ENCODE data around the gene ATP13A2. TPM values are rescaled to one million over a fixed set of nuclear protein-coding genes. Genes with fewer than 3 reads are reported as not detected.

The ATP13A2 gene
- polyA plus RNA-seq, 1 of the 3 experiments (the other 2 are of a cell fraction): 29.3 TPM

DNA sequence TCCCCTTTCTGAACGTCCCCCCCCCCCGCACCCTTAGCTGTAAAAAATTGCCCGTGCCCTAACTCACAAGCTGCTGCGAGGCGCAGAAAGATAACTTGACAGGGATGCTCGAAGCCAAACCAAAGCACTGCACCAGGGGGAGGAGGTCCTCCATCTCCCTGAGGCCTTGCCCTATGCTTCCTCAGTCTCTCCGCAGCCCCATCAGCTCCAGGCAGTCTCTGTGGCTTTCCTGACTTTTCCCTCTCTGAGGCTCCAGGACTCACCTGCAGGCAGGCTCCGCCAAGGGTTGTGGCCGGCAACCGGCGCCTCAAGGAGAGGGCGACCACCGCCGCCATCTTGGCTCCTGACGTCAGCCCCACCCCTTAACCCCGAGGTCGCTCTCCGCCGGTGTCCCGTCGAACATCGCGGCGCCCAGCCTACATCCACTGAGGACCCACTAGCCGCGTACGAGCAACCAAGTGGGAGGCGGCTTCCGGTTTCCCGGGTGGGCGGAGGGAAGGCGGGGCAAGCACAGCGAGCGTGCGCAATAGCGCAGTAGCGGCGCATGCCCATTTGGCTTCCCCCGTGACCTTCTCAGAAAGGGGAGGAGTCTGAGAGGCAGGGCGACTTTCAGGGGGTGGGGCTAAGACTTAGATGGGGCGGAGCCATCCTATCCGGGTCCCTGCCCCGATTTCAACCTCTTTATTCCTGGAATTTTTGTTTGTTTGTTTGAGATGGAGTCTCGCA, 42.1 kb upstream of the ATP13A2 start, which contains the start of gene SDHB:
Gene SDHB (minus strand): TSS at position 348 of the 726 bp plus-strand sequence. CDS start 13 bp downstream, at position 335.
- Histone ChIP-seq H3K4me1 (ENCODE audit: control insufficient read depth in 1 of 2, insufficient read depth in 2 of 2, low read depth in 1 of 2, low read length in 1 of 2) (peaks cover 8 to 11% of the 10 kb centered on the region in 2 experiments; a peak in 3 of 4 replicates), H4K20me1 (ENCODE audit: insufficient read depth) (no peaks in the 10 kb centered on the region), H3F3A (replicated peaks; ENCODE audit: insufficient read depth) (peaks cover 5% of the 10 kb centered on the region), H3K27me3 (ENCODE audit: insufficient read depth) (peaks cover 7% of the 10 kb centered on the region; the same call in 1 of the 2 replicates), H3K79me2 (ENCODE audit: insufficient read depth) (peaks cover 49% of the 10 kb centered on the region), H3K4me2 (peak within 1 kb of the TSS; percentile 94), H3K36me3 (replicated peaks in 1 of 2; ENCODE audit: control insufficient read depth in 1 of 2, insufficient read depth in 2 of 2, low read length in 1 of 2) (peaks cover 8 to 16% of the 10 kb centered on the region in 2 experiments), H3K4me3 (ENCODE audit: low read depth in 2 of 2, low read length in 1 of 2) (peak within 1 kb of the TSS; percentile 87 to 96), H3K9me2 (no peaks in the 10 kb centered on the region), H3K9me3 (no peaks in the 10 kb centered on the region), H2AFZ (ENCODE audit: low read depth) (peak within 1 kb of the TSS; percentile 100), H3K9ac (peak within 1 kb of the TSS; percentile 74), H3K27ac (ENCODE audit: low read depth in 2 of 2, low read length in 1 of 2) (peak within 1 kb of the TSS; percentile 50 to 78)
- POLR2A ChIA-PET: interaction anchor here (0.6 kb wide), 1 partner anchor 76 kb away, joined by 3 read pairs; no protein-coding TSS in a partner anchor
- peak; percentile 97 for DNase-seq
- 2% methylated on average over 37 of the region's 44 CpGs for WGBS (ENCODE audit: low lambda C conversion rate)
- CTCF ChIA-PET: interaction anchor here (1.2 to 24.3 kb wide), 2 partner anchors 95 to 184 kb away, joined by 3 to 408 read pairs; no protein-coding TSS in a partner anchor
- TF ChIP-seq GATA2 (CRISPR knock-in tag; IDR thresholded peaks at IDR 0.05): no peak
- no peak for TF ChIP-seq TCF12 (IDR thresholded peaks at IDR 0.05)
- no peak for TF ChIP-seq JUND (IDR thresholded peaks at IDR 0.05)
- no peak for TF ChIP-seq NFIC (IDR thresholded peaks at IDR 0.05; ENCODE audit: borderline replicate concordance)
- TF ChIP-seq, protein P1, sequence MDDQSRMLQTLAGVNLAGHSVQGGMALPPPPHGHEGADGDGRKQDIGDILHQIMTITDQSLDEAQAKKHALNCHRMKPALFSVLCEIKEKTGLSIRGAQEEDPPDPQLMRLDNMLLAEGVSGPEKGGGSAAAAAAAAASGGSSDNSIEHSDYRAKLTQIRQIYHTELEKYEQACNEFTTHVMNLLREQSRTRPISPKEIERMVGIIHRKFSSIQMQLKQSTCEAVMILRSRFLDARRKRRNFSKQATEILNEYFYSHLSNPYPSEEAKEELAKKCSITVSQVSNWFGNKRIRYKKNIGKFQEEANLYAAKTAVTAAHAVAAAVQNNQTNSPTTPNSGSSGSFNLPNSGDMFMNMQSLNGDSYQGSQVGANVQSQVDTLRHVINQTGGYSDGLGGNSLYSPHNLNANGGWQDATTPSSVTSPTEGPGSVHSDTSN (IDR thresholded peaks at IDR 0.05): no peak
- TF ChIP-seq RAD21 (IDR thresholded peaks at IDR 0.05; ENCODE audit: low read length): no peak
- TF ChIP-seq MEF2A (IDR thresholded peaks at IDR 0.05; ENCODE audit: borderline replicate concordance, low read depth): no peak
- TF ChIP-seq, protein P2, sequence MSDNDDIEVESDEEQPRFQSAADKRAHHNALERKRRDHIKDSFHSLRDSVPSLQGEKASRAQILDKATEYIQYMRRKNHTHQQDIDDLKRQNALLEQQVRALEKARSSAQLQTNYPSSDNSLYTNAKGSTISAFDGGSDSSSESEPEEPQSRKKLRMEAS (IDR thresholded peaks at IDR 0.05; ENCODE audit: low read depth): 0 out of 2 replicates have a peak, but pooled peaks have one; percentile 29
- no peak for TF ChIP-seq FOXJ3 (CRISPR knock-in tag; IDR thresholded peaks at IDR 0.05)
- no peak for TF ChIP-seq TEAD4 (IDR thresholded peaks at IDR 0.05; ENCODE audit: borderline replicate concordance, insufficient read depth)
- TF ChIP-seq FOSL2 (IDR thresholded peaks at IDR 0.05; ENCODE audit: borderline replicate concordance, low read depth): no peak
- TF ChIP-seq NRF1 (IDR thresholded peaks at IDR 0.05; ENCODE audit: low read depth, low read length): peak; percentile 90
- TF ChIP-seq, protein P3, sequence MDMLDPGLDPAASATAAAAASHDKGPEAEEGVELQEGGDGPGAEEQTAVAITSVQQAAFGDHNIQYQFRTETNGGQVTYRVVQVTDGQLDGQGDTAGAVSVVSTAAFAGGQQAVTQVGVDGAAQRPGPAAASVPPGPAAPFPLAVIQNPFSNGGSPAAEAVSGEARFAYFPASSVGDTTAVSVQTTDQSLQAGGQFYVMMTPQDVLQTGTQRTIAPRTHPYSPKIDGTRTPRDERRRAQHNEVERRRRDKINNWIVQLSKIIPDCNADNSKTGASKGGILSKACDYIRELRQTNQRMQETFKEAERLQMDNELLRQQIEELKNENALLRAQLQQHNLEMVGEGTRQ (IDR thresholded peaks at IDR 0.05; ENCODE audit: borderline replicate concordance, low read depth, low read length): peak; percentile 37; the same call in 1 of the 2 replicates
- TF ChIP-seq, protein P4, sequence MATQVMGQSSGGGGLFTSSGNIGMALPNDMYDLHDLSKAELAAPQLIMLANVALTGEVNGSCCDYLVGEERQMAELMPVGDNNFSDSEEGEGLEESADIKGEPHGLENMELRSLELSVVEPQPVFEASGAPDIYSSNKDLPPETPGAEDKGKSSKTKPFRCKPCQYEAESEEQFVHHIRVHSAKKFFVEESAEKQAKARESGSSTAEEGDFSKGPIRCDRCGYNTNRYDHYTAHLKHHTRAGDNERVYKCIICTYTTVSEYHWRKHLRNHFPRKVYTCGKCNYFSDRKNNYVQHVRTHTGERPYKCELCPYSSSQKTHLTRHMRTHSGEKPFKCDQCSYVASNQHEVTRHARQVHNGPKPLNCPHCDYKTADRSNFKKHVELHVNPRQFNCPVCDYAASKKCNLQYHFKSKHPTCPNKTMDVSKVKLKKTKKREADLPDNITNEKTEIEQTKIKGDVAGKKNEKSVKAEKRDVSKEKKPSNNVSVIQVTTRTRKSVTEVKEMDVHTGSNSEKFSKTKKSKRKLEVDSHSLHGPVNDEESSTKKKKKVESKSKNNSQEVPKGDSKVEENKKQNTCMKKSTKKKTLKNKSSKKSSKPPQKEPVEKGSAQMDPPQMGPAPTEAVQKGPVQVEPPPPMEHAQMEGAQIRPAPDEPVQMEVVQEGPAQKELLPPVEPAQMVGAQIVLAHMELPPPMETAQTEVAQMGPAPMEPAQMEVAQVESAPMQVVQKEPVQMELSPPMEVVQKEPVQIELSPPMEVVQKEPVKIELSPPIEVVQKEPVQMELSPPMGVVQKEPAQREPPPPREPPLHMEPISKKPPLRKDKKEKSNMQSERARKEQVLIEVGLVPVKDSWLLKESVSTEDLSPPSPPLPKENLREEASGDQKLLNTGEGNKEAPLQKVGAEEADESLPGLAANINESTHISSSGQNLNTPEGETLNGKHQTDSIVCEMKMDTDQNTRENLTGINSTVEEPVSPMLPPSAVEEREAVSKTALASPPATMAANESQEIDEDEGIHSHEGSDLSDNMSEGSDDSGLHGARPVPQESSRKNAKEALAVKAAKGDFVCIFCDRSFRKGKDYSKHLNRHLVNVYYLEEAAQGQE (IDR thresholded peaks at IDR 0.05; ENCODE audit: low read depth, low read length): no peak
- TF ChIP-seq, protein P5, sequence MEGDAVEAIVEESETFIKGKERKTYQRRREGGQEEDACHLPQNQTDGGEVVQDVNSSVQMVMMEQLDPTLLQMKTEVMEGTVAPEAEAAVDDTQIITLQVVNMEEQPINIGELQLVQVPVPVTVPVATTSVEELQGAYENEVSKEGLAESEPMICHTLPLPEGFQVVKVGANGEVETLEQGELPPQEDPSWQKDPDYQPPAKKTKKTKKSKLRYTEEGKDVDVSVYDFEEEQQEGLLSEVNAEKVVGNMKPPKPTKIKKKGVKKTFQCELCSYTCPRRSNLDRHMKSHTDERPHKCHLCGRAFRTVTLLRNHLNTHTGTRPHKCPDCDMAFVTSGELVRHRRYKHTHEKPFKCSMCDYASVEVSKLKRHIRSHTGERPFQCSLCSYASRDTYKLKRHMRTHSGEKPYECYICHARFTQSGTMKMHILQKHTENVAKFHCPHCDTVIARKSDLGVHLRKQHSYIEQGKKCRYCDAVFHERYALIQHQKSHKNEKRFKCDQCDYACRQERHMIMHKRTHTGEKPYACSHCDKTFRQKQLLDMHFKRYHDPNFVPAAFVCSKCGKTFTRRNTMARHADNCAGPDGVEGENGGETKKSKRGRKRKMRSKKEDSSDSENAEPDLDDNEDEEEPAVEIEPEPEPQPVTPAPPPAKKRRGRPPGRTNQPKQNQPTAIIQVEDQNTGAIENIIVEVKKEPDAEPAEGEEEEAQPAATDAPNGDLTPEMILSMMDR (IDR thresholded peaks at IDR 0.05): no peak
- TF ChIP-seq, protein P6, sequence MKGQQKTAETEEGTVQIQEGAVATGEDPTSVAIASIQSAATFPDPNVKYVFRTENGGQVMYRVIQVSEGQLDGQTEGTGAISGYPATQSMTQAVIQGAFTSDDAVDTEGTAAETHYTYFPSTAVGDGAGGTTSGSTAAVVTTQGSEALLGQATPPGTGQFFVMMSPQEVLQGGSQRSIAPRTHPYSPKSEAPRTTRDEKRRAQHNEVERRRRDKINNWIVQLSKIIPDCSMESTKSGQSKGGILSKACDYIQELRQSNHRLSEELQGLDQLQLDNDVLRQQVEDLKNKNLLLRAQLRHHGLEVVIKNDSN (IDR thresholded peaks at IDR 0.05; ENCODE audit: borderline replicate concordance, low read depth): peak; percentile 74
- TF ChIP-seq MXI1 (IDR thresholded peaks at IDR 0.05; ENCODE audit: low read depth, low read length): peak; percentile 54; the same call in 1 of the 2 replicates
- TF ChIP-seq SIN3A (IDR thresholded peaks at IDR 0.05; ENCODE audit: borderline replicate concordance, low read depth, low read length): peak; percentile 28; the same call in 1 of the 2 replicates
- no peak for TF ChIP-seq FOXM1 (IDR thresholded peaks at IDR 0.05; ENCODE audit: low read depth)
- no peak for TF ChIP-seq SMC3 (IDR thresholded peaks at IDR 0.05; ENCODE audit: low read depth, low read length)
- TF ChIP-seq CHD2 (IDR thresholded peaks at IDR 0.05; ENCODE audit: low read length, partially characterized antibody): peak; percentile 82
- TF ChIP-seq RFX5 (IDR thresholded peaks at IDR 0.05; ENCODE audit: low read length): no peak
- TF ChIP-seq RCOR1 (IDR thresholded peaks at IDR 0.05; ENCODE audit: low read length): no peak
